Fibroblast of villous mesenchyme (primary cell): Measurements from ENCODE around the gene EXOC2. TPM values are rescaled to one million over a fixed set of nuclear protein-coding genes. Genes with fewer than 3 reads are reported as not detected.

Experiments used
- DNase-seq: peaks from one replicate; pipeline ENCODE4 v3.0.0-alpha.2; 2010; ENCODE audit warnings: low read depth
- H3K4me3 ChIP-seq: 2 replicates; pipeline ENCODE4 v1.5.1; 2011; ENCODE audit warnings: low read depth, mild to moderate bottlenecking, low read length
- total RNA-seq: library from RNA; depleted of rRNA; stranded (reverse); fragments of >200 nt; gene quantifications from 2 replicates; pipeline ENCODE4 v1.2.3, GENCODE V29; 2012
- TF ChIP-seq, protein P1 (sequence below): IDR thresholded peaks from 2 replicates; pipeline ENCODE4 v1.5.1; 2012; ENCODE audit warnings: low read depth, mild to moderate bottlenecking, low read length; ENCODE audit not compliant: insufficient read depth

EXOC2 gene
- total RNA-seq, 1 donor, result 29.8 TPM

GRCh38 chr6:484746-485145 is 208.2 kb downstream of the EXOC2 start:
- no peak overlapping the region for H3K4me3 ChIP-seq
- TF ChIP-seq, protein P1, sequence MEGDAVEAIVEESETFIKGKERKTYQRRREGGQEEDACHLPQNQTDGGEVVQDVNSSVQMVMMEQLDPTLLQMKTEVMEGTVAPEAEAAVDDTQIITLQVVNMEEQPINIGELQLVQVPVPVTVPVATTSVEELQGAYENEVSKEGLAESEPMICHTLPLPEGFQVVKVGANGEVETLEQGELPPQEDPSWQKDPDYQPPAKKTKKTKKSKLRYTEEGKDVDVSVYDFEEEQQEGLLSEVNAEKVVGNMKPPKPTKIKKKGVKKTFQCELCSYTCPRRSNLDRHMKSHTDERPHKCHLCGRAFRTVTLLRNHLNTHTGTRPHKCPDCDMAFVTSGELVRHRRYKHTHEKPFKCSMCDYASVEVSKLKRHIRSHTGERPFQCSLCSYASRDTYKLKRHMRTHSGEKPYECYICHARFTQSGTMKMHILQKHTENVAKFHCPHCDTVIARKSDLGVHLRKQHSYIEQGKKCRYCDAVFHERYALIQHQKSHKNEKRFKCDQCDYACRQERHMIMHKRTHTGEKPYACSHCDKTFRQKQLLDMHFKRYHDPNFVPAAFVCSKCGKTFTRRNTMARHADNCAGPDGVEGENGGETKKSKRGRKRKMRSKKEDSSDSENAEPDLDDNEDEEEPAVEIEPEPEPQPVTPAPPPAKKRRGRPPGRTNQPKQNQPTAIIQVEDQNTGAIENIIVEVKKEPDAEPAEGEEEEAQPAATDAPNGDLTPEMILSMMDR, result no peak
- no peak for DNase-seq

GRCh38 chr6:484086-484745 is 208.7 kb downstream of the EXOC2 start:
- H3K4me3 ChIP-seq, result no peak overlapping the region
- TF ChIP-seq, protein P1, result no peak
- DNase-seq, result peak; percentile 20

GRCh38 chr6:475314-475713 is 217.6 kb downstream of the EXOC2 start:
- no peak overlapping the region for H3K4me3 ChIP-seq
- DNase-seq, result no peak
- TF ChIP-seq, protein P1, result no peak

GRCh38 chr6:474453-475185 is 218.3 kb downstream of the EXOC2 start:
- no peak overlapping the region for H3K4me3 ChIP-seq
- DNase-seq, result no peak
- TF ChIP-seq, protein P1, result no peak

DNA sequence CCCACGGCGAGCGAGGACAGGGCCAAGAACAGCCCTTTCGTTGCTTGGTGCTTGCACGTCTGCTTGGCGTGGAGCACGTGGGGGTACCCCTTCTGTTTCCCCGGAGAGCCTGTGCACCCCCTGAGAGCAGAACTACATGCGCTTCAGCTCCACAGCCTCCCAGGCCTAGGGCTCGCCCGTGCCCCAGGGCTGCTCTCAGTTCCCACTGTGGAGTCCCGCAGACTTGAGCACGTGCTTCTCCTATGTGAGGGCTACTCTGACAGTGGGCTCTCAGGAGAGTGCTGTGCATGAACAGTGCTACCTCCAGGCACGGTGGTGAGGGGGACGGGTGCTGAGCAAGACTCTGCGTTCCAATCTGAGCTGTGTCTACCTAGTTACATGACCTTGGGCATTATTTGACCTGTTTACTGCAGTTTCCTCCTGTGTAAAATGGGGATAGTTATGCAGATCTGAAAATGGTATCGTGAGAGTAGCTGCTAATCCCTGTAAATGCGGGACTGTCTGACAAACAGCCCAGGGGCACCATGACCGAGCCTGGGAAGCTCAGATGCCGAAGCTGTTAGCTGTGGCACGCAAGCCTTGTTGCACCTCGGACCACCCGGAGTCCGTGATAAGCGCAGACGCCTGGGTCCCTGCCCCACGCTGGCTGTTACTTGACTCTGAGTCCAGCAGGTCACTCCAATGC is 219.0 kb downstream of the EXOC2 start:
- no peak for DNase-seq
- TF ChIP-seq, protein P1, result no peak
- H3K4me3 ChIP-seq, result no peak overlapping the region

DNA sequence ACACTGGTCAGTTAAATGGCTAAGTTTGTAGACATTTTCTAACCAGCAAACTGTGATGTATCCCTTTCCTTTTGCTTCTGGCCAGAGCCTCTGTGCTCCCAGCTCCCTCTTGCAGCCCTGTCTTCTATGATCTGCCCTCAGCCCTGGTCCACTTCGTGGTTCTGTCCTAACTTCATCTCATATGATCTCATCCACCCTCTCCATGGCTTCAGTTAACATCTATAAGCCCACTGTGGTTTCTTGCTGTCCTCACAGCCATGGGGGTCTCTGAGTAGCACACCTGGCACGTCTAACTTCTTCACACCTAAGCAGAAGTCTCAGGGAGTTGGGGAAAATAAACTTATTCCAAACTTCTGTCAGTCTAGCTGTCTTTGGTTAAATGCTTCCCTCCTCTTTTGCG is 219.6 kb downstream of the EXOC2 start:
- no peak for DNase-seq
- no peak overlapping the region for H3K4me3 ChIP-seq
- TF ChIP-seq, protein P1, result no peak
